ENCODE results near the gene SLC27A4.

GRCh38 chr9:128355451-128355850 is 15.1 kb downstream of the SLC27A4 start:
- TF ChIP-seq CTCF (IDR thresholded peaks at IDR 0.05): no peak
- TF ChIP-seq POLR2AphosphoS5 (IDR thresholded peaks at IDR 0.05): no peak
